Activated naive CD4-positive, alpha-beta T cell treated with anti-CD3 and anti-CD28 coated beads, Interleukin-2, amount 50 U/mL, for 24 hours (primary cell): ENCODE measurements around the gene PCDH1.

ENCODE experiments used
- H3K27ac Mint-ChIP-seq: one replicate; pipeline ENCODE4 v1.8.0; 2021; ENCODE audit warnings: mild to moderate bottlenecking, mixed read lengths
- H3K27me3 Mint-ChIP-seq: one replicate; pipeline ENCODE4 v1.8.0; 2021; ENCODE audit warnings: mixed read lengths
- H3K36me3 Mint-ChIP-seq: one replicate; pipeline ENCODE4 v1.8.0; 2021; ENCODE audit warnings: mixed read lengths
- H3K4me1 Mint-ChIP-seq: one replicate; pipeline ENCODE4 v1.8.0; 2021; ENCODE audit warnings: mixed read lengths
- H3K4me3 Mint-ChIP-seq: one replicate; pipeline ENCODE4 v1.8.0; 2021; ENCODE audit warnings: mild to moderate bottlenecking, mixed read lengths
- H3K9me3 Mint-ChIP-seq: one replicate; pipeline ENCODE4 v1.8.0; 2021; ENCODE audit warnings: mixed read lengths

Gene PCDH1

GRCh38 chr5:141841378-141842180 is 36.6 kb downstream of the PCDH1 start:
- Mint-ChIP-seq H3K36me3 (no peaks in the 10 kb centered on the region), H3K9me3 (no peaks in the 10 kb centered on the region)

GRCh38 chr5:141840826-141841360 is 37.3 kb downstream of the PCDH1 start:
- H3K36me3 Mint-ChIP-seq: no peaks in the 10 kb centered on the region
- H3K9me3 Mint-ChIP-seq: no peaks in the 10 kb centered on the region
- no peak overlapping the region for H3K4me3 Mint-ChIP-seq
- peaks cover 22% of the 10 kb centered on the region for H3K4me1 Mint-ChIP-seq
- H3K27me3 Mint-ChIP-seq: no peaks in the 10 kb centered on the region
- H3K27ac Mint-ChIP-seq: no peak overlapping the region

More at GRCh38 chr5:141841378-141842180, 36.6 kb downstream of the PCDH1 start:
- Mint-ChIP-seq H3K4me3 (no peak overlapping the region), H3K27ac (no peak overlapping the region), H3K4me1 (peaks cover 15% of the 10 kb centered on the region), H3K27me3 (no peaks in the 10 kb centered on the region)

GRCh38 chr5:141840280-141840812 is 37.9 kb downstream of the PCDH1 start:
- Mint-ChIP-seq H3K4me1 (peaks cover 23% of the 10 kb centered on the region), H3K36me3 (no peaks in the 10 kb centered on the region), H3K27ac (no peak overlapping the region), H3K9me3 (no peaks in the 10 kb centered on the region), H3K27me3 (no peaks in the 10 kb centered on the region), H3K4me3 (no peak overlapping the region)

- Mint-ChIP-seq H3K36me3 (no peaks in the 10 kb centered on the region), H3K27ac (peak overlapping the region; percentile 59), H3K9me3 (no peaks in the 10 kb centered on the region), H3K4me1 (peaks cover 19% of the 10 kb centered on the region), H3K27me3 (no peaks in the 10 kb centered on the region), H3K4me3 (no peak overlapping the region)
These were observed 39.1 kb downstream of the PCDH1 start for GRCh38 chr5:141839015-141839513.

- no peak overlapping the region for H3K27ac Mint-ChIP-seq
- H3K36me3 Mint-ChIP-seq: no peaks in the 10 kb centered on the region
- H3K9me3 Mint-ChIP-seq: no peaks in the 10 kb centered on the region
- peaks cover 19% of the 10 kb centered on the region for H3K4me1 Mint-ChIP-seq
- H3K4me3 Mint-ChIP-seq: no peak overlapping the region
- no peaks in the 10 kb centered on the region for H3K27me3 Mint-ChIP-seq
These were observed 39.7 kb downstream of the PCDH1 start for GRCh38 chr5:141838326-141839014.

- Mint-ChIP-seq H3K36me3 (no peaks in the 10 kb centered on the region), H3K9me3 (no peaks in the 10 kb centered on the region), H3K4me3 (peak overlapping the region; percentile 52), H3K4me1 (peaks cover 19% of the 10 kb centered on the region), H3K27me3 (no peaks in the 10 kb centered on the region), H3K27ac (no peak overlapping the region)
These were observed 42.1 kb downstream of the PCDH1 start for GRCh38 chr5:141835928-141836670.

GRCh38 chr5:141834331-141834730 is 43.9 kb downstream of the PCDH1 start:
- no peaks in the 10 kb centered on the region for H3K27me3 Mint-ChIP-seq
- no peak overlapping the region for H3K4me3 Mint-ChIP-seq
- peaks cover 19% of the 10 kb centered on the region for H3K4me1 Mint-ChIP-seq
- no peak overlapping the region for H3K27ac Mint-ChIP-seq
- no peaks in the 10 kb centered on the region for H3K9me3 Mint-ChIP-seq
- H3K36me3 Mint-ChIP-seq: no peaks in the 10 kb centered on the region

- H3K4me3 Mint-ChIP-seq: no peak overlapping the region
- H3K36me3 Mint-ChIP-seq: no peaks in the 10 kb centered on the region
- H3K4me1 Mint-ChIP-seq: peaks cover 13% of the 10 kb centered on the region
- H3K27me3 Mint-ChIP-seq: no peaks in the 10 kb centered on the region
- H3K27ac Mint-ChIP-seq: no peak overlapping the region
- H3K9me3 Mint-ChIP-seq: no peaks in the 10 kb centered on the region
These were observed 46.1 kb downstream of the PCDH1 start for GRCh38 chr5:141832131-141832530.

- Mint-ChIP-seq H3K27me3 (peaks cover 1% of the 10 kb centered on the region), H3K36me3 (no peaks in the 10 kb centered on the region), H3K4me1 (no peaks in the 10 kb centered on the region), H3K9me3 (no peaks in the 10 kb centered on the region), H3K4me3 (no peak overlapping the region), H3K27ac (no peak overlapping the region)
These were observed 50.0 kb downstream of the PCDH1 start for GRCh38 chr5:141828162-141828561.

- no peaks in the 10 kb centered on the region for H3K36me3 Mint-ChIP-seq
- no peaks in the 10 kb centered on the region for H3K4me1 Mint-ChIP-seq
- H3K27ac Mint-ChIP-seq: no peak overlapping the region
- no peaks in the 10 kb centered on the region for H3K9me3 Mint-ChIP-seq
- peaks cover 1% of the 10 kb centered on the region for H3K27me3 Mint-ChIP-seq
- no peak overlapping the region for H3K4me3 Mint-ChIP-seq
These were observed 51.5 kb downstream of the PCDH1 start for GRCh38 chr5:141826674-141827073.

GRCh38 chr5:141825791-141826560 is 52.2 kb downstream of the PCDH1 start:
- Mint-ChIP-seq H3K36me3 (no peaks in the 10 kb centered on the region), H3K4me3 (no peak overlapping the region), H3K27ac (no peak overlapping the region), H3K9me3 (no peaks in the 10 kb centered on the region), H3K4me1 (no peaks in the 10 kb centered on the region), H3K27me3 (peaks cover 1% of the 10 kb centered on the region)

- H3K27ac Mint-ChIP-seq: no peak overlapping the region
- peaks cover 1% of the 10 kb centered on the region for H3K27me3 Mint-ChIP-seq
- no peaks in the 10 kb centered on the region for H3K36me3 Mint-ChIP-seq
- H3K4me3 Mint-ChIP-seq: no peak overlapping the region
- no peaks in the 10 kb centered on the region for H3K9me3 Mint-ChIP-seq
- no peaks in the 10 kb centered on the region for H3K4me1 Mint-ChIP-seq
These were observed 53.0 kb downstream of the PCDH1 start for GRCh38 chr5:141825241-141825671.

GRCh38 chr5:141824717-141825116 is 53.5 kb downstream of the PCDH1 start:
- no peak overlapping the region for H3K27ac Mint-ChIP-seq
- H3K9me3 Mint-ChIP-seq: no peaks in the 10 kb centered on the region
- peaks cover 1% of the 10 kb centered on the region for H3K27me3 Mint-ChIP-seq
- no peaks in the 10 kb centered on the region for H3K36me3 Mint-ChIP-seq
- H3K4me3 Mint-ChIP-seq: no peak overlapping the region
- H3K4me1 Mint-ChIP-seq: no peaks in the 10 kb centered on the region

- H3K9me3 Mint-ChIP-seq: no peaks in the 10 kb centered on the region
- no peaks in the 10 kb centered on the region for H3K4me1 Mint-ChIP-seq
- no peak overlapping the region for H3K27ac Mint-ChIP-seq
- H3K4me3 Mint-ChIP-seq: no peak overlapping the region
- no peaks in the 10 kb centered on the region for H3K36me3 Mint-ChIP-seq
- peaks cover 1% of the 10 kb centered on the region for H3K27me3 Mint-ChIP-seq
These were observed 55.2 kb downstream of the PCDH1 start for GRCh38 chr5:141823056-141823455.

- Mint-ChIP-seq H3K4me1 (no peaks in the 10 kb centered on the region), H3K4me3 (no peak overlapping the region), H3K36me3 (no peaks in the 10 kb centered on the region), H3K9me3 (no peaks in the 10 kb centered on the region), H3K27me3 (peaks cover 1% of the 10 kb centered on the region), H3K27ac (no peak overlapping the region)
These were observed 56.1 kb downstream of the PCDH1 start for GRCh38 chr5:141822144-141822543.
